Measurements from ENCODE around the gene CAPN5.
"Not testable (repeated sequence)": the region's sequence is repeated elsewhere in the genome, so short reads cannot be mapped to it uniquely, and the experiment has no call there.

Gene CAPN5

DNA sequence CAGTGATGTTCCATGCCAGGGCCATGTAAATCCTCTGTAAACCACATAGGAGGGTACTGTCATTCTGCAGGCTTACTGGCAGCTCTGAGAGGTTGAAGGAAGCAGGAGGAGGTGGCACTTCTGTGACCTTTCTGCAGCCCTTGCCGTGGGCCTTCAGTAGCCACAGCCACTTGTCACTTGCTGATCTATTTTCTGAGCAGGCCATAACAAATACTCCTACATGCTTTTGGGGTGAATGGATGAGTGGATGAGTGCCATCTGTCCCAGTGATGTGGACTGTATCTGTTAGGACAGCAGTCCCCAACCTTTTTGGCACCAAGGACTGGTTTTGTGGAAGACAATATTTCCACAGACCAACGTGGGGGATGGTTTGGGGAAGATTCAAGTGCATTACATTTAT, 22.4 kb upstream of the CAPN5 start:
- DNase-seq (ENCODE audit: low spot score) = no peak

DNA sequence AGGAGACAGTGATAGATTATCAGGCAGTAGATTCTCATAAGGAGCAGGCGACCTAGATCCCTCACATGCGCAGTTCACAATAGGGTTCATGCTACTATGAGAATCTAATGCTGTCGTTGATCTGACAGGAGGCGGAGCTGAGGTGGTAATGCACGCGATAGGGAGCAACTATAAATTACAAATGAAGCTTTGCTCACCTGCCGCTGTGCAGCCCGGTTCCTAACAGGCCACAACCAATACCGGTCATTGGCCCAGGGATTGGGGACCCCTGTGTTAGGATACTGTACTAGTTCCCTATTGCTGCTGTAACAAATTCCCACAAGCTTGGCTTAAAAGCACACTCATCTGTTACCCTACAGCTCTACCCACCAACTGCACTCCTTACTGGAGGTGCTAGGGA, 21.9 kb upstream of the CAPN5 start:
- no peak for DNase-seq (ENCODE audit: low spot score)

DNA sequence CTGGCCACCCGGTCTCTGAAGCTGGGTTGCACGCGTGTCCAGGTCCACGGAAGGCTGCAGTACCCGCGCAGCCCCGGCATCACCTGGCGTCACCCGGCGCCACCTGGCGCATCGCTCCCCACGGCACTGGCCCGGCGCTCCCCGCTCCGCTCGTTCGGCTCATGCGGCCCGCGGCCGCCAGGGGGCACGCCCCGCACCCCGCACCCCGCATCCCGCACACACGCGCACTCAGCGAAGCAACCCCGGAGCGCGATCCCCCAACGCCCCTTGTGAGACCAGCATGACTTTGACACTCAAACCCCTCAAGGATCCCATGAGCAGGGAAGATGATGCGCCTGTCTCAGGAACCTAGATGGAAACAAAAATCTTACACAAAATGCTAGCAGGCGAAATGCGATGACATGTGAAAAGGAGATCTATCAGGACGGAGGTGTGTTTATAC, 20.7 kb upstream of the CAPN5 start:
- DNase-seq (ENCODE audit: low spot score) = peak; percentile 81

DNA sequence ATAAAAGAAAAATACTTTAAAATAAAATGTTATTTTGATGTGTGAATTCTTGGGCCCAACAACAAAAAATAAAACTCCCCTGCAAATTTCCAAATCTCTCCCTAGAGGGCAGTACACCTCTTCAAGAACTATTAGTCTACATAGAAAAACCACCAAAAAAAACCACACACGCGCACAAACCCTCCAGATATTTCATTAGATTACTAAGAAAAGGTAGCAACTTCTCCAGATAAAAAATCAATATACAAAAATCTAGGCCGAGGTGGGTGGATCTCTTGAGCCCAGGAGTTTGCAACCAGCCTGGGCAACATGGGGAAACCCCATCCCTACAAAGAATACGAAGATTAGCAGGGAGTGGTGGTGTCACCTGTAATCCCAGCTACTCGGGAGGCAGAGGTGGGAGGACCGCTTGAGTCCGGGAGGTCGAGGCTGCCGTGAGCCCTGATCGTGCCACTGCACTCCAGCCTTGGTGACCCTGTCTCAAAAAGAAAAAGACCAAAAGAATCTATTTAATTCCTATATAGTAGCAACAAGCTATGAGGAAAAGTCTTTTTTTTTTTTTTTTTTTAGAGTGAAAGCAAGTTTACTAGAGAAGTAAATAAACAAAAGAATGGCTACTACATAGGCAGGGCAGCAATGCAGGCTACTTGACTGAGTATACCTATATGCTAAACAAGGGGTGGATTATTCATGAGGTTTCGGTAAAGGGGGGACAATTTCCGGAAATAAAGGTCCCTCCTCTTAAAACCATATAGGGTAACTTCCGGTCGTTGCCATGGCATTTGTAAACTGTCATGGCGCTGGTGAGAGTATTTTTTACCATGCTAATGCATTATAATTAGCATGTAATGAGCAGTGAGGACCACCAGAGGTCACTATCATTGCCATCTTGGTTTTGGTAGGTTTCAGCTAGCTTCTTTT, 19.5 kb upstream of the CAPN5 start:
- peak; percentile 69 for DNase-seq (ENCODE audit: low spot score)

DNA sequence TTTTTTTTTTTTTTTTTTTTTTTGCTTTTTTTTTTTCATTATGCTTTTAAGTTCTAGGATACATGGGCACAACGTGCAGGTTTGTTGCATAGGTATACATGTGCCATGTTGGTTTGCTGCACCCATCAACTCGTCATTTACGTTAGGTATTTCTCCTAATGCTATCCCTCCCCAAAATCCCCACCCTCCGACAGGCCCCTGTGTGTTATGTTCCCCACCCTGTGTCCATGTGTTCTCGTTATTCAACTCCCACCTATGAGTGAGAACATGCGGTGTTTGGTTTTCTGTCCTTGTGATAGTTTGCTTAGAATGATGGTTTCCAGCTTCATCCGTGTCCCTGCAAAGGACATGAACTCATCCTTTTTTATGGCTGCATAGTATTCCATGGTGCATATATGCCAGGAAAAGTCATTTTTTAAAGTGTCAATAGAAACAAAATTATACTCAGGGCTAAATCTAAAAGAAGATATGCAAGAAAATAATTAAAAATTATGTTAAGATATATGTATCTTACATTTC, 18.8 kb upstream of the CAPN5 start:
- DNase-seq (ENCODE audit: low spot score) = not testable (repeated sequence)

DNA sequence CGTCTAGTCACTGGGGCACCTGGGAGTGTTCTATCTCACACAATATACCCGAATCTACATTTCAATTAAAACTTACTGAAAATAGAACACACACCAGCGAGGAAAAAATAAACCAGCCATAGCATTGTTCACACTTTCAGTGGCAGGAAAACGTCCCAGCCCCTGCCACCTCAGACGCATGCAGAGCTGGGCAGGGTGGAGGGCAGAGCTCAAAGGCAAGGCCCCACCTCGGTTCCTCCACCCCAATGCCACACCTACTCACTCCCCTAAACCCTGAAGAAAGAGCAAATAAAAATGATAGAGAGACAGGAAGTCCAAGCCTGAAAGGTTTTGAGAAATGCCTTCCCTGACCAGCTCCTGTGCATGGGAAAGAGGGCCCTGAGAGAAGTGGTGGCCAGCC, 17.7 kb upstream of the CAPN5 start:
- DNase-seq (ENCODE audit: low spot score) = no peak

DNA sequence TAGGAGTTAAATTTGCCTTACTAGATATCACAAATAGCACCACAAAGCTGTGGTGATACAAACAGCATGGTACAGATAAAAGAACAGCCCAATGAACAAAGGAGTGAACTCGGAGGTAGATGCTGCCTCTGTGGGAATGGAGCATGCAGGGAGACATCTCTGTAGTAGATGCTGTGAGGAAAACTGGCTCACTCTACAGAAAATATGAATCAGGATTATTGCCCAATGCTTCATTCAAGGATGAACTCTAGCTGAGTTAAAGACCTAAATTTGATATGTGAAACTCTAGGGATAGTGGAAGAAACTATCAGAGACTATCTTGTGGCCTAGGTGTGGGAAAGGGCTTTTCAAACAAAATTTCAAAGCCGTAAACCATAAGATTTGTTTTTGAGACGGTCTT, 15.3 kb upstream of the CAPN5 start:
- DNase-seq (ENCODE audit: low spot score) = no peak

DNA sequence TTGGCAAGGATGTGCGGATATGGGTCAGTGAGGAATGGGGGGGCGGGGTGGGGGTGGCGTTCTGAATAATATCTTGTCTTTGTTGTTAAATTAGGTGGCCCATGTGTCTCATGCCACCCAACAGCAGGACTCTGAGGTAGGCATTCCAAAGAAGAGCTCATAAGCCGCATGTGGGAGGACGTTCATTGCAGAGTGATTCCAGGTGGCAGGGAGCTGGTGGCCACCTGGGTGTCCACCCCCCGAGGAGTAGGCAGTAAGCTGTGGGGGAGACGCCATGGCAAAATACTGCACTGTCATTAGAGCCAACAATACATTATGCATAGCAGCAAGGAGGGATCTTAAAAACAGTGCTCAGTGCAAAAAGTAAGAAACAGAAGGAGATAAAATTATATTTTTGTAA, 14.3 kb upstream of the CAPN5 start:
- DNase-seq (ENCODE audit: low spot score) = no peak

DNA sequence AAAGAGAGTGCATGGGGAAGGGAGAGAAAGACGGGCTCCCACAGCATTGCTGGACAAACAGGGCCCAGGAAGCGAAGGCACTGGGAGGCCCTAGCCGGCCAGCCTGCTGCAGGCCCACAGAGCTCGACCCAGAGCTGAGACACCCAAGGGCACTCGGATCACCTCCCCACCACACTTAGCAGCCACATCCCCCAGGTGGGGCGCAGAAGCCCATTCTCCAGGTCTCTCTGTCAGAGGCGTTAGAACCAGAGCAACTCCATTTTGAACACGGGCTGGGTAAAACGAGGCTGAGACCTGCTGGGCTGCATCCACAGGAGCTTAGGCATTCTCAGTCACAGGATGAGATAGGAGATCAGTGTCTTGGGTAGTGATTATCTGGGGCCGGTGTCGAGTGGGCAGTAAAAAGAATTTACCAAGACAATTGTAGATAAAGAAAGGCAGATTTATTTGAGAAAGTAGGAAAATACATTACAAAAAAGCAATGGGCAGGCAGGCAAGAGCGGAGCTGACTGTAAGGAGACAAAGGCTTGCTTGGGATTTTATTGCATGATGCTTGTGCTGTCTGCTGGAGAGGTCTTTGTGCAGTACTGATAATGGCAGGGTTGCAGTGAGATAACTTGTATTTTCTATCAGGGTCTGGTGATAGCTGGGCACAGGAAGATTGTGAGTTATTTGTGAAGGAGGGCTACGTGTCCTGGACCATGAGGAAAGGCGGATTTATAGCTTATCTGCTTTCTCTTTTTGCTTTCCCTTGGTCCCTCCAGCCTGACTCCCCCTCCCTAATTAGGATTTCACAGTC, 13.4 kb upstream of the CAPN5 start:
- DNase-seq (ENCODE audit: low spot score) = no peak

DNA sequence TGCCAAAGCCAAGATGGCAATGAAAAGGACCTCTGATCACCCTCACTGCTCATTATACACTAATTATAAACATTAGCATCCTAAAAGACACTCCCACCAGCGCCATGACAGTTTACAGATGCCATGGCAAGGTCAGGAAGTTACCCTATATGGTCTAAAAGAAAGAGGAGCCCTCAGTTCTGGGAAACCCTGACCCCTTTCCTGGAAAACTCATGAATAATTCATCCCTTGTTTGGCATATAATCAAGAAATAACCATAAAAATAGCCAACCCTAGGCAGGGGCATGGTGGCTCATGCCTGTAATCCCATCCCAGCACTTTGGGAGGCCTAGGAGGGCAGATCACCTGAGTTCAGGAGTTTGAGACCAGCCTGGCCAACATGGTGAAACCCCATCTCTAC, 12.7 kb upstream of the CAPN5 start:
- no peak for DNase-seq (ENCODE audit: low spot score)

DNA sequence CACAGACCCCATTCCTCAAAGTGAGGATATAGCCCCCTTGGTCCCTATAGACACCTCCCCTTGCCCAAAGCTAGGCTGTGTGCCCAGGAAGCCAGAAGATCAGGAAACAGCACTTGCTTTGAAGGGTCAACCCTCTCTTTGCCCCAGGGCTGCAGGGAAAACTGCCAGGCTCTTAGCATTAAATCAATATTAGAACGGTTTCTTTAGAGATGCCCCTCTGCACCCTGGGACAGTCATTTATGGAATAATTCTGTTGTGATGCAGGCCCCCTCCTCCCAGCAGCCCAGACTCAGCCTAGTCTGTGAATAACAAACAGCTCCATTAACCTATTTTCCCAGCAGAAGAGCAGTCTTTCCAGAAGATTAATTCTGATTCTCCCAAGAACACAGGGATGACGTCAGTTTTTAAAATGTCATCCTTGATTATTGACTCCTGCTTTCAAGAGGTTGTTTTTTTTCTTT, 11.6 kb upstream of the CAPN5 start:
- DNase-seq (ENCODE audit: low spot score) = no peak

DNA sequence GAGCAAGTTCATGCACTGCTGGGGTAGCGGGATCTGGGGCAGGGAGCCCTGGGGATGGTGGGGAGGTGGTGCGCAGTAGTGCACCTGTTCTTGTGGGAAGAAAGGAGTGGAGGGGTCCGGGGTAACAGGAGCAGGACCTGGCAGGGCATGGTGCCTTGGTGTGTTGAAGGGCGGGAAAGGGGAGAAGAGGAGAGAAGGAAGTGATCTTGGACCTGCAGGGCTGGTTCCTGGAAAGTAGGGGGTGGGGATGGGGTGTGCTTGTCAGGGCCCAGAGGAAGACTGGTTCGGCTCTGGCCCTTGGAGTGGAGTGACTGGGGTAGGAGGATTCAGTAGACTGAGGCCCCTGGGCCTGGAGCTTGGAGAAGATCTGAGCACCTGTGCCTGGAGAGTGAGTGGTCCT, 10.9 kb upstream of the CAPN5 start:
- no peak for DNase-seq (ENCODE audit: low spot score)

DNA sequence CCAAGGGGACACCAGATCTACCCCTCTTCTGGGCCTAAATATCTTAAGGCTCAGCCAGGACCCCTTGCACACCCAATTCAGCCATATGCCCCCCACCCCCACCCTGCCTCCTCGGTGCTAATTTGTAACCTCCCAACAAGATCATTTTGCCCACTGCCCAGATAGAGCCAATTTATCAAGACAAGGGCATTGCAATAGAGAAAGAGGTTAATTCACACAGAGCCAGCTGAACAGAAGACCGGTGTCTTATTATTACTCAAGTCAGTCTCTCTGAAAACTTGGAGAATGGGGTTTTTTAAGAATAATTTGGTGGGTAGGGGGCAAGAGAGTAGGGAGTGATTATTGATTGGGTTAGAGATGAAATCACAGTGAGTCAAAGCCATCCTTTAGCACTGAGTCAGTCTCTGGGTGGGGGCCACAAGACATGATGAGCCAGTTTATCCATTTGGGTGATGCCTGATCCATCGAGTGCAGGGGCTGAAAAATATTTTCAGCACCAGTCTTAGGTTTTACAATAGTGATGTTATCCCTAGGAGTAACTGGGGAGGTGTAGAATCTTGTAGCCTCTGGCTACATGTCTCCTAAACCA, 9.9 kb upstream of the CAPN5 start:
- DNase-seq (ENCODE audit: low spot score) = no peak

DNA sequence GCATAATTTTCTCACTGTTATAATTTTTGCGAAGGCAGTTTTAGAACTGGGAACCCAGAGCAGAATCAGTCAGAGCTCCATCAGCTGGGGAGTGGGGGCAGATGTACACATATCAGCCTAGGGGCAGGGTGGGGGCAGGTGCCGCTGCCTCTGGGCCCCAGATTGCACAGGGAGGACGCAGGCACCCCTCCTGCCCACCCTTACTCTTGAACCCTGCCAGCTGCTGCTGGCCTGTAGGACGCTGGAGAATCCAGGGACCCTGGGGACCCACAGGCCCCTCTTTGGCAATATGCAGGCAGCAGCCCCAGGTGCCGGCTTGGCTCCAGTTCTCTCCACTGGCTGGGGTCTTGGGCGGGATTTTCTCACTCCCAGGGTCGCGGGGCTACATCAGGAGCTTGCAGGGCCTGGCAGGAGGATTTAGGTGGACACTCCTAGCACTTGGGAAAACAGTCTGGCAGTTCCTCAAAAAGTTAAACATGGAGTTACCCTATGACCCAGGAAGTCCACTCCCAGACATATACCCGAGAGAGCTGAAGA, 8.8 kb upstream of the CAPN5 start:
- DNase-seq (ENCODE audit: low spot score) = no peak

DNA sequence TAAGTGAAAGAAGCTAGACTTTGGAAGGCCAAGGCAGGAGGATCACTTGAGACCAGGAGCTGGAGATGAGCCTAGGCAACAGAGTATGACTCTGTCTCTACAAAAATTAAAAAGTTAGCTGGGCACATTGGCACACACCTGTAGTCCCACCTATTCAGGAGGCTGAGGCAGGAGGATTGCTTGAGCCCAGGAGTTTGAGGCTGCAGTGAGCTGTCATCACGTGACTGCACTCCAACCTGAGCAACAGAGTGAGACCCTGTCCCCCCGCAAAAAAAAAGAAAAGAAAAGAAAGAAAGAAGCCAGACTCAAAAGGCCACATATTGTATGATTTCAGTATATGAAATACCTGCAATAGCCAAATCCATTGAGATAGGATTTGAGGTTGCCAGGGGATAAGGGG, 7.9 kb upstream of the CAPN5 start:
- no peak for DNase-seq (ENCODE audit: low spot score)

DNA sequence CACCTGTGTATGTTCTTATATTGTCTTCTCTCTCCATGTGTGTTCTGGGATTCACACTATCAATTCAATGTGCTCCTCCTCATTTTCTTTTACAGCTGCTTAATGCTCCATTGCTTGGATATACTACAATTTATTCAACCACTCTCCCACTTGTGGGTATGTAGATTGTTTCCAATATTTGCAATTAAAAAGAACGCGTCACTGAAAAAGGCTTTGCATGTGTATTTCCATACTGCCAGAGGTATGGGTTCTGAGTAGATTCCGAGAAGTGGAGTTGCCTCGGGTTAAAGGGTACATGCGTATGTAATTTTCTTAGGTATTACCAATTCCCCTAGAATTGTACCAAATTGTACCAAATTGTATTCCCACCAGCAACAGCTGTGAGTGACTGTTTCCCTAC, 7.0 kb upstream of the CAPN5 start:
- DNase-seq (ENCODE audit: low spot score) = no peak

DNA sequence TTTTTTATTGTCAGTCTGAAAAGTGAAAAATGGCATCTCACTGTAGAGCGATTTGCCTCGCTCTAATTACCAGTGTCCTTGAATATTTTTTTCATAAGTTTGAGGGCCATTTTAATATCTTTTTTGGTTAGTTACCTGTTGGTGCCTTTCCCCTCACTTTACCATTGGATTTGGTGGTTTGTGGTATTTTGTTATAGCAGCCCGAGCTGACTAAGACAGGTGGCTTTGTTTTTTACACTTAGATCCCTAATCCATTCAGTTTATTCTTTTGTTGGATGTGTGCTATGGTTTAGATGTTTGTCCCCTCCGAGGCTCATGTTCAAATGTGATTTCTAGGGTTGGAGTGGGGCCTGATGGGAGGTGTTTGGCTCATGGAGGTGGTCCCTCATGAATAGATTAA, 6.5 kb upstream of the CAPN5 start:
- no peak for DNase-seq (ENCODE audit: low spot score)

DNA sequence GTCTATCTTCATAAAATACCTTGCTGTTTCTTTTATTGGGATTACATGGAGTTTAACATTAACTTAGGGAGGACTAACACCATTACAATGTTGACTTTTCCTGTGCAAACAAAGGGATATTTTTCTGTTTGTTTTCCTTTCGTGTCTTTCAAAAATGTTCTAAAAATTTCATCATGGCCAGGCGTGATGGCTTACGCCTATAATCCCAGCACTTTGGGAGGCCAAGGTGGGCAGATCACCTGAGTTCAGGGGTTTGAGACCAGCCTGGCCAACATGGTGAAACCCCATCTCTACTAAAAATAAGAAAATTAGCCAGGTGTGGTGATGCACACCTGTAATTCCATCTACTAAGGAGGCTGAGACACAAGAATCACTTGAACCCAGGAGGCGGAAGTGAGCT, 5.5 kb upstream of the CAPN5 start:
- DNase-seq (ENCODE audit: low spot score) = peak; percentile 62

DNA sequence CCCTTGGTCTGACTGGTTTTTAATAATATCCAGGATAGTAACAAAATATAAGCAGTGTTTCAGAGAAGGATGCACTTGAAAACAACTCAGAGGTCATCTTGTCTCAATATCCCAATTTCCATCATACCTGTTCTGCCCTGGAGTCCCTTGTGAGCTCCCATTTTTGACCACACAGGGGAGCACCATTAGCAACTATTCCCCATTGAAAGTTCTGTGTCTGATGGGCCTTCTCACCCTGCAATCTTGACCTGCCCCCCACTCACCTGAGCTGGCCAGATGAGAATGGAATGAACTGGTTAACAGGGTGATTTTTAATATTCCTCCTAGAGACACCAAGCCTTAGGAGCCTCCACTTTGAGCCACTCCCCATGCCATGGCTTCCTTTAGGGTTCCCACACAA, 3.8 kb upstream of the CAPN5 start:
- DNase-seq (ENCODE audit: low spot score) = no peak

DNA sequence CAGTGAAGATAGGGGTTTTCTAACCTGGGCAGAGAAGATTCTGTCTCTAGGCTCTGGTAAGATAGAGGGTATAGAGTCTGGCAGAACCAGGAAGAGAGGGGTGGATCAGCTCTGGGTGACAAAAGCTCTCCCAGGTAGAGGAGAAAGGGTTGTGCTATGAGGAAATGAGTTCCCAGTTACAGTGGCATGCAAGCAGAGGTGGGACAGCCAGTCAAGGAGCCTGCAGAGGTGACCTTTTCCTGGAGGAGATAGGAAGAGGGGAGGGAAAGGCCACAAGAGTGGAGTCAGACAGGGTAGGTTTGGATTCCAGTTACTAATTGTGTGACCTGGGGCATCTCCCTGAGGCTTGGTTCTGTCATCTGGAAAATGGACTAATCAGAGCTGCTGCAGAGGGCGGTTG, 3.4 kb upstream of the CAPN5 start:
- DNase-seq (ENCODE audit: low spot score) = no peak

DNA sequence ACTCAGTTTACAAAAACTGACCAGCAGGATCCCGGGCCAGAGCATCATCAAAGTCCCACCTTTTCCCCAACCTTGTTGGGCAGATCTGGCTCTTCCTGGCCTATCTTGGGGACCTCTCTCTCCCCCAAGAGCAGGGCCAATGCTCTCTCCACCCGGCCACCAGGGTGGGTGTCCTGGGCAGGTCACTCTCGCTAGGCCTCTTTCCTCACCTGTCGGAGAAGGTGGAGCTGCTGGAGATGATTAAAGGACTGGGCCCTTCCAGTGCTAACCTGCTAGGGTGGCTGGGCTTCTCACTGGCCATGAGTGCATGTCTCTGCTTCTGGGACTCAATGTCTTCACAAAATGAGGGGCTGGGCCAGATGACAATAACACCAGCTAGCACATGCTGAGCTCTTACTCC, 2.9 kb upstream of the CAPN5 start:
- DNase-seq (ENCODE audit: low spot score) = no peak

DNA sequence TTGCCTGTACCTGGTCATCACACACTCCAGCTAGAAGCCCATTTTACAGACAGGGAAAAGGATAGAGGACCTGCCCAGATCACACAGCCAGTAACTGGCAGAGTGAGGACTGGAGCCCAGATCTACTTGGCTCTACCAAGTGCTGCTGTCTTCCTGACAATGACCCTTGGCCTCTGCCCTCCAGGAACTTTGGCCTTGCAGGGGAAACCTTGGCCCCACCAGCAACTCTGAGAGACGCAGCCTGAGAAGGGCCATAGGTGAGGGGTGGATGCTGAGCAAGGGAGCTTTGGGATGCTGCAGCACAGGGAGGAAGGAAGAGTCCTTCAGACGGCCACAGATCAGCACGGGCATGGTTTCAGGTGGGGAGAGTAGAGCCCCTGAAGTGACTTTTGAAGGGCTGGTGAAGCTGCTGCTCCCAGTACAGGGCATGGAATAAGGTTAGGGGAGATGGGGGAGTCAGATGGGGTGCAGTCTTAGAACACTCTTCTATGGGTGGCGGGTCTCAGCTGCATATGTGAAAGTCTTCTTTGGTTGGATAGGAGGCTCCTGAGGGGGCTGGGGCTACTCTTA, 2.0 kb upstream of the CAPN5 start:
- no peak for DNase-seq (ENCODE audit: low spot score)
